GM18951 (cell line): Measurements from ENCODE around the gene MYMX.

Experiments
- POLR2A ChIP-seq: IDR thresholded peaks from 4 replicates; pipeline ENCODE4 v1.6.1; 2011; ENCODE audit warnings: mild to moderate bottlenecking; ENCODE audit not compliant: insufficient read length, insufficient read depth; ENCODE audit errors: extremely low read depth
- in situ Hi-C: fragments of 300-500 bp; cut with MboI; formaldehyde crosslinking; loops from one replicate; pipeline ENCODE4 v1.12.0; 2022; ENCODE audit warnings: low sequenced_read_pairs, mixed read lengths, inconsistent platforms; ENCODE audit not compliant: unreplicated experiment

The MYMX gene

DNA sequence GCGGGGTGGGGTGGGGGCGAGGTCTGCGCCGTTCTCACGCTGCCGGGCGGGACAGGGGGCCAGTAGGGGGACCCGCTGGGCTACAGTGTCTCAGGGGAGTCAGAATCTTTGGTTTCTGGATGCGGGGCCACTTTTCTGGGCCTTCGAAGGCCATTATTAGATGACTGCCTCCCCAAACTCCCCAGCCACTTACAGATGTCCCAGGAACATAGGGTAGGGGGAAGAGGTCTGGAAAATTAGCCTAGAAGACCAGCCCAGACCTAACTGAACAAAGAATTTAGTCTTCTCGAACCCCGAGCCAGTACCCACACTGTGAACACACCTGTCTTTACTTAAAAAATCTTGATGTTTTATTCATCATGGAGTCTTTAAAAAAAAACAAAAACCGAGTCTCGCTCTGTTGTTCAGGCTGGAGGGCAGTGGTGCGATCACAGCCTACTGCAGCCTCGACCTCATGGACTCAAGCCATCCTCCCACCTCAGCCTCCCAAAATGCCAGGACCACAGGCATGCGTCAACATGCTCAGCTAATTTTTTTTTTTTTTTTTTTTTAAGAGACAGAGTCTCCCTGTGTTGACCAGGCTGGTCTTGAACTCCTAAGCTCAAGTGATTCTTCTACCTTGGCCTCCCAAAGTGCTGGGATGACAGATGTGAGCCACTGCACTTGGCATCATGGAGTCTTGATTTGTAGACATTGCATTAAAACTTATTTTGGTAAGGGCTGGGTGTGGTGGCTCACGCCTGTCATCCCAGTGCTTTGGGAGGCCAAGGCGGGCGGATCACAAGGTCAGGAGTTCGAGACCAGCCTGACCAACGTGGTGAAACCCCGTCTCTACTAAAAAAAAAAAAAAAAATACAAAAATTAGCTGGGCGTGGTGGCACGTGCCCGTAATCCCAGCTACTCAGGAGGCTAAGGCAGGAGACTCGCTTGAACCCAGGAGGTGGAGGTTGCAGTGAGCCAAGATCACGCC, 3.4 kb downstream of the MYMX start:
- in situ Hi-C loops = no loop called here
- no peak for TF ChIP-seq POLR2A

DNA sequence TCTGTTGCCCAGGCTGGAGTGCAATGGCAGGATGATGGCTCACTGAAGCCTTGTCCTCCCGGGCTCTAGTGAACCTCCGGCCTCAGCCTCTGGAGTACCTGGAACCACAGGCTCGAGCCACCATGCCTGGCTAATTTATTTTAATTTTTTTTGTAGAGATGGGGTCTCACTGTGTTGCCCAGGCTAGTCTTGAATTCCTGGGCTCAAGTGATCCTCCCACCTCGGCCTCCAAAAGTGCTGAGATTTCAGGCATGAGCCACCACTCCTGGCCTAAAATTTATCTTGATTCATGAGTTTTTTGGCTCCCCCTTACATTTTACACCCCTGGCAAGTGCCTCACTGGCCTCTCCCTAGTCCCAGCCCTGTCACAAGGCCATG, 4.2 kb downstream of the MYMX start:
- TF ChIP-seq POLR2A = no peak
- in situ Hi-C loops = no loop called here

DNA sequence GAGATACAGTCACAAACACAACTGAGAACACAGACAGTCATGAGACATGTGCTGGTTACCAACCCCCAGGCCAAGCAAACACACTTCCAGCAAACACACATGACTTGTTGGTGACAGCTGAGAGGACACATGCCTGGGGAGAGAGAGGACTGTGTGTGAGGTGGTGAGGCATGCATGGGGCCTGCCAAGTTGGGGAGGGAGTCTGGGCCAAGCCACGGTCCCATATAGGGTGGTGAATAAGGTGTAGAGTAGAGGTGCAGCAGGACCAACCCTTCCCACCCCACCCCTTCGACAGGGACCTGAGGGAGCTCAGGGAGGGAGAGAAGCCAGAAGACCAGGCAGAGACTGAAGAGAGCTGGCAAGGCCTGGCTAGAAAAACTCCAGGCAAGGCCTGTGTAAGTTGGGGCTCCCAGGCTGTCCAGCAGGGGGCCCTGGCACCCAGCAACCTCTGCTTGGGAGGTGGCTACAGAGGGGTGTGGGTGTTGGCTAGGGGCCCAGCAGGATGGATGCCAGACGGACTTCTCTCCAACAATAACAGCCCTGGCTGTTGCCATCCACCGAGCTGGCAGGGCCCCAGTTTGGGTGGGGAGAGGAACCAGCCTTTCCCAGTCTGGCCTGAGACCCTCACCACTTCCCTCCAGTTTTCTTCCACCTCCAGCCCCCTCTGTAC, 4.7 kb downstream of the MYMX start:
- in situ Hi-C loops = no loop called here
- TF ChIP-seq POLR2A = no peak

DNA sequence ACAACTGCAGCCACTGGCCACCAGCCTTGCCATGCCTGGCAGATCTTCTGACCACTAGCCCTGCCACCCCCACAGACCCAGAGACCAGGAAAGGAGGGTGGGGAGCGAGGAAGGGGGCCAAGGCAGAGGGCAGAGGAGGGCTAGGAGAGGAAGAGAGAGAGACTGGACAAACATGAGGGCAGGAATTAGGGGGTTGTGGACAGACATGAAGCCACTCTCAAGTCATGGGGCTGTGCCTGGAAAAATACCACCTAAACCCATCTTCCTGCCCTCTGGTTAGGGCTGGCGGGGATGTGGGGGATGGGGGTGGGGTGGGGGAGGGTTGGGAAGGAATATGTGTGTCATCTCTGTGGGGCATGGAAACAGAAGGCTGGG, 5.2 kb downstream of the MYMX start:
- no peak for TF ChIP-seq POLR2A
- in situ Hi-C loops = no loop called here

DNA sequence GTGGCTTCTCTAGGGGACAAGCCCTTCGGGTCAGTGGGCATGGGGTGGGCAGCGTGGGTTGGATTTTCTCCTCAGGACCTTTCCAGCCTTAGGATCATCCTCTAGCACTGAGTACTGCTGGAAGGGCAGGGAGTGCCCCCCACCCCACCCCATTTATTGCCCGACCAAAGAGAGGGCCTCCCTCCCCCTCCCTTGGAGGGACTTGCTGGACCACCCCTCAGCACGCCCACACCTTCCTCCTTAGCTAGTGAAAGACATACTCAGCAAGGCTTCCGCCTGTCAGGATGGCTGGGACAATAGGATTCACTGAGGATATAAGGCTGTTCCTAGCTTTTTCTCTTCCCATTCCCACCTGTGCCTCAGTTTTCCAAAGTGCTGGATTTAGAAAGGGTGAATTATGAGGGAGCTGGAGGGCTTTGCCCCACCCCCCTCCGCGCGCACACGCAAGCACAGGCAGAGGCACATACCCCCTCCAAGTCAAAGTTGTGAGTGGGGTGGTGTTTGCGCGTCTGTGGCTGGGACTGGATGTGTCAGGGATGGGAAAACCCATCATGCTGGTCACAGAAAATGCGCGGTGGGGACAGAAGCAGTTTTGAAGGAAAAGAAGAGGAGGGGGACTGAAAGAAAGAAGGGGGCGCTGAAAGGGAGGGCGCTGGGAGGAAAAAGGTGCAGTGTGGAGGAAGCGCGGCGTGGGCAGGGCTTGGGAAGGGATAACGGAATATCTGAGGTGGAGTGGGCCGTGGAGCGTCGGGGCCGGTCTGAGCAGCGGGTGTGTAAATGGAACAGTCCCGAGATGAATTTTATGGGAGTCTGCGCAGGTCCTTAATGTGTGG, 6.0 kb downstream of the MYMX start:
- no peak for TF ChIP-seq POLR2A
- in situ Hi-C loops = no loop called here

DNA sequence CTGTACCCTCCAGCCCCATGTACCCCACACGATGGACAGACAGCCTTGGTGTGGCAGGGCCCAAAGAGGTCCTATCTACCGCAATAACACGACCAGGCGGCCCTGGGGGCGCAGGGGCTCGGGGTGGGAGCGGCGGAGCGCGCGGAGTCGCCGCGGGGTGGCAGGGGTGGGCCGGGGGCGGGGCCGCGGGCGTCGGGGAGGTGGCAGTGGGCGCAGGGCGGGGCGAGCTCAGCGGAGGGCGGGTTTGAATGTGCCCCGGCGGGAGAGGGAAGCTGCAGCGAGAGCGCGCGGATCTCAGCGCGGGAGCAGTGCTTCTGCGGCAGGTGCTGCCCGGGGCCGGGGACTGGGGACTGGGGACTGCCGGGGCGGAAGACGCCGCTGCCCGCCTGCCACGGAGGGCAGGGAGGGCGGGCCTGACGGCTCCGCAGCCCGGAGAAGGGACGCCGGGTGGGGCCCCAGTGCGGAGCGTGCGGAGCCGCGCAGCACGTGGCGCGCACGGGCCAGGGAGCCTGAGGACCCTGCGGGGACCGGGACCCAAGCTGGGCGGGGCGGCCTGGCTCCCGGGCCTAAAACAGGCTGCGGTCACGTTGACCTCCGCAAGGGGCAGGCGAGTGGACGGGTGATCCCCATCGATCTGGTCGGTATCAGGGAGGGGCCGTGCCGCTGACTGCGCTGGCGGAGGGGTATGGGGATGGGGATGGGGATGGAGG, 6.7 kb downstream of the MYMX start, which contains the start of gene SLC29A1:
TSS of gene SLC29A1 (plus strand) at position 277 of the 710 bp plus-strand sequence. CDS start 3,719 bp downstream, outside the sequence.
- peak; percentile 80 for TF ChIP-seq POLR2A
- in situ Hi-C loops = no loop called here

DNA sequence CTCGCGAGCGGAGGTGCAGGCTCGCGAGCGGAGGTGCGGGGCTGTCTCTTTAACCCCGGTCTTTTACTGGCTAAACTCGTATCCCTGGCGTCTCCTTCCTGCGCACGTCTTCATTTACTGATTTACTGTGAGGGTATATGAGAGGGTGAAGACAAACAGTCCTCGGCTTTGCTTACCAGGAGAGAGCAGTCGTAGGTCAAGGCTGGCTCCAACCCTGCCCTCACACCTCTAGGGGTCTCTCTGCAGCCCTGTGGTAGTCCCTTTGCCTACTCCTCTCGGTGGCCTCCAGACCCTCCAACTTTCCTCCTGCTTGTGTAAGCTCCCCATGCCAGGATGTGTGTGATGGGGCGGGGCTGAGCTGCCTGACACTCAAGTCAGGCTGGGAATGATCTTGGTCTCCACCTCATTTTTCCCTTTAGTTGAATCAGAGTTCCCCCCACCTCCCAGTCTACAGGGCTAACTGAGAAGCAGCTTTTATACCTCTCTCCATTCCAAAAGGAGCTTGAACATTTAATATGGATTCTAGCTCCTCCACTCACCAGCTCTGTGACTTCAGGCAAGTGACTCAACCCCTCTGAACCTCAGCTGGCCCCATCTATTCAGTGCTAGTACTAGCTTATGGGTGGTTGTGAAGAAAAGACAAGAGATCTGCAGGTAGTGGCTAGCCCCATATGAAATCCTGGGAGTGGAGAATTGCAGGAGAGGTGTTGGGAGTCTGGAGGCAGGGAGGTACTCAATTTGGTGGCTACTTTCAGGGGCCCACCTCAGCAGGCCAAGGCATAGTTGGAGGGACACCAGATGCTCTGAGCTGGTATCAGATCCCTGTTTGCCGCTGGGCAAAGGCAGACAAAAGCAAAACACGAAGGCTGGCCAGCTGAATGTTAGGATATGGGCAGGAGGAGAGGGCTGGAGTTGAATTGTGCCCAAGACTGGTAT, 7.6 kb downstream of the MYMX start:
- in situ Hi-C loops = no loop called here
- no peak for TF ChIP-seq POLR2A

DNA sequence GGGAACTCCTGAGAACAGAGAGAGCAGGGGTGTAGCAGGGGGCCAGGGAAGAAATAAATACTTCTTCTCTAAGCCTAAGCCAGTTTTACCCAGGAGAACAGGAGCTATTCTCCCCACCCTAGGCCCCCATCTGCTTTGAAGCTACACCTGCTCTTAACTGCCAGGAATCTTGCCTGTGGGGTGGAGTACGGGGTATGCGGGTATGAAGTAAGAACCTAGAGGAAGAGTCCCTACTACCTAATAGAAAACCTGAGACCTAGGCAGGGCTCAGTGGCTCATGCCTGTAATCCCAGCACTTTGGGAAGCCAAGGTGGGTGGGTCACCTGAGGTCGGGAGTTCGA, 8.2 kb downstream of the MYMX start:
- in situ Hi-C loops = no loop called here

DNA sequence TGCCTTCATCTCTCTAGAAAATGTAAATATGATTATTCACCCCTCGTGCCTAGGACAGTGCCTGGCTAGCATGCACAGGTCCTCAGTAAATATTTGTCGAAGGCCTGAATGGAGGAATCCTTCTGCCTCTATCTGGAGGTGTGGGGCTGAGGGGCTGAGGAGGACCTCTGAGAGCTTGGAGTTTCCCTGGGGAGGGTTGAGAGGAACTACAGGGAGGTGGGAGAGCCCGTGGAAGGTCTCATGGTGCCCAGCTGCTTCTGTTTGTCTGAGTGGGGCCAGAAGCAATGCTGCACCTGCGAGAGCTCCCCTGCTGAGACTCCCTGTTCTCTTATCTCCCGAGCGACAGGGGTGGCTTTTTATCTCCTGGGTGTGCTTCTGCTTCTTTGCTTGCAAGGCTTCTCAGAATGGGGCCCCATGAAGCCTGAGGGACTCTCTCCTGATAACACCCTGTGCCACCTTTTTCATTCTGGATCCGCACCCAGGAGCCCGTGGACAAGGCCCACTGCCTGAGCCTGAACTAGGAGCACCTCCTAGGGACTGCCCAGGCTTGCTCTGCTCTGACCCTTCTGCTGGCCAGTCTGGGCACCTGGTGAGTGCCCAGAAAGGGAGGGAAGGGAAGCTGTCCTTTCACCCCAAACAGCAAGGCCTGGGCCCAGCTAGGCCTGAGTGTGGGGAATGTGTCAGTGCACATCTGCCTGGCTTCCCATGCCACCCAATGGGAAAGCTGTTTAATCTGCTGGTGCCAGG, 9.0 kb downstream of the MYMX start:
- no peak for TF ChIP-seq POLR2A
- in situ Hi-C loops = no loop called here

More for the DNA sequence above, 8.2 kb downstream of the MYMX start:
- TF ChIP-seq POLR2A = no peak

DNA sequence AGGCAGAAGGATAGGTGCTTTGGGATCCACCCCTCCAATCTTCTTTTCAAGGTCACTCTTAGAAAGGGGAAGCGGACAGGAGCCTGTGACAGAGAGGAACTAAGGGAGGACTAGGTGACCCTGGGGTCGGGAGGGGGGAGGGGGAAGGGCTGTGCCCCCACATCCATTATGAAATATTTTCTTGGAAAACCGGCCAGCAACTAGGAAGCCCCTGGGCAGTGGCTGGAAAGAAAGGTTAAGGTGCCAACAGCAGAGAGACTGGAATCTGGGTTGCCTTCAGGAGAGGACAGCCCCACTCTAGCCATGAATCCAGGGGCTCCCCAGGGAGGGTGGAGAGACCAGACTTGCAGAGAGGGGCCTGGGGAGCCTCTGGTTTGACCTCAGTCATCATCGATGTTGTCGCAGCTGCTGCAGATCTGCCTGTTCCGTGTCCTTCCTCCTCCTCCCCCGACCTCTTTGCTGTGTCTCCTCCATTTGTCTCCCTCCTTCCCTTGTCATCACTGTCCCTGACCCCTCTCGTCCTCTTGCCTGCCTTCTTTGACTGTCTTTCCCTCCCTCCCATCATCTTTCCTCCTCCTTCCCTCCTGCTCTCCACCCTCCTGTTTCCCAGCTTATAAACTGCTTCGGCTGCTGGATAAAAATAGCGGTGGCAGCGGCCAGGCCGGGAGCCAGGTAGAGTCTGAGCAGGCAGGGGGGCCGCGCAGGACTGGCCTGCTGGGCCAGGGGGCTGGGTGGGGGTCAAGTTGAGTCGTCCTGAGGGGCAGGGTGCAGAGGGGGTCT, 9.8 kb downstream of the MYMX start:
- in situ Hi-C loops = no loop called here
- TF ChIP-seq POLR2A = no peak
